Retinal pigment epithelial cell (primary cell): ENCODE measurements around the gene PDIA6.
"Not testable (repeated sequence)": the region's sequence is repeated elsewhere in the genome, so short reads cannot be mapped to it uniquely, and the experiment has no call there.

Experiments used
- DNase-seq: peaks from one replicate; pipeline ENCODE4 v3.0.0-alpha.2; 2010; ENCODE audit warnings: low read depth
- H3K4me3 ChIP-seq: 2 replicates; pipeline ENCODE4 v1.5.1; 2011; ENCODE audit warnings: mild to moderate bottlenecking, low read length, control low read depth, moderate library complexity
- TF ChIP-seq, protein P1 (sequence below): conservative IDR thresholded peaks from 2 replicates; pipeline ENCODE4 v1.5.1; 2011; ENCODE audit warnings: low read depth, low read length, control low read depth, inconsistent platforms

PDIA6 gene

DNA sequence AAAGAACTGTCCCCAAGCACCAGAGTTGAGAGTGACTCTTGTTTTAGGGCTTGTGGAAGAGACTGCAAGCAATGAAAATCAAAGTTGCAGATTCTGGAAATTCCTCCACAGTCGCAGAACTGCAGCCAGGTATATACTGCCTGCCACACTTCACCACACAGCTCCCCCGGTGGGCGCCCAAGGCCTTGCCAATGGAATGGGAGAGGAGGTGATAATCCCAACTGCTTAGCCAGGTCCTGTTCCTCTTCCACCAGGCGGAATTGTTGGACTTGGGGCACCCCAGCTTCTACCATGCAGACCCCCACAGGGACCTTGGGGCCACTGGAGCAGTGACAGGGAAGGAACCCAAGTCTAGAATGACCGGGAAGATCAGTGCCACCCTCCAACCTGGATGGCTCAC lies 4.8 kb upstream of the PDIA6 start:
- DNase-seq: no peak
- TF ChIP-seq, protein P1, sequence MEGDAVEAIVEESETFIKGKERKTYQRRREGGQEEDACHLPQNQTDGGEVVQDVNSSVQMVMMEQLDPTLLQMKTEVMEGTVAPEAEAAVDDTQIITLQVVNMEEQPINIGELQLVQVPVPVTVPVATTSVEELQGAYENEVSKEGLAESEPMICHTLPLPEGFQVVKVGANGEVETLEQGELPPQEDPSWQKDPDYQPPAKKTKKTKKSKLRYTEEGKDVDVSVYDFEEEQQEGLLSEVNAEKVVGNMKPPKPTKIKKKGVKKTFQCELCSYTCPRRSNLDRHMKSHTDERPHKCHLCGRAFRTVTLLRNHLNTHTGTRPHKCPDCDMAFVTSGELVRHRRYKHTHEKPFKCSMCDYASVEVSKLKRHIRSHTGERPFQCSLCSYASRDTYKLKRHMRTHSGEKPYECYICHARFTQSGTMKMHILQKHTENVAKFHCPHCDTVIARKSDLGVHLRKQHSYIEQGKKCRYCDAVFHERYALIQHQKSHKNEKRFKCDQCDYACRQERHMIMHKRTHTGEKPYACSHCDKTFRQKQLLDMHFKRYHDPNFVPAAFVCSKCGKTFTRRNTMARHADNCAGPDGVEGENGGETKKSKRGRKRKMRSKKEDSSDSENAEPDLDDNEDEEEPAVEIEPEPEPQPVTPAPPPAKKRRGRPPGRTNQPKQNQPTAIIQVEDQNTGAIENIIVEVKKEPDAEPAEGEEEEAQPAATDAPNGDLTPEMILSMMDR: peak; percentile 61
- H3K4me3 ChIP-seq: no peak overlapping the region

DNA sequence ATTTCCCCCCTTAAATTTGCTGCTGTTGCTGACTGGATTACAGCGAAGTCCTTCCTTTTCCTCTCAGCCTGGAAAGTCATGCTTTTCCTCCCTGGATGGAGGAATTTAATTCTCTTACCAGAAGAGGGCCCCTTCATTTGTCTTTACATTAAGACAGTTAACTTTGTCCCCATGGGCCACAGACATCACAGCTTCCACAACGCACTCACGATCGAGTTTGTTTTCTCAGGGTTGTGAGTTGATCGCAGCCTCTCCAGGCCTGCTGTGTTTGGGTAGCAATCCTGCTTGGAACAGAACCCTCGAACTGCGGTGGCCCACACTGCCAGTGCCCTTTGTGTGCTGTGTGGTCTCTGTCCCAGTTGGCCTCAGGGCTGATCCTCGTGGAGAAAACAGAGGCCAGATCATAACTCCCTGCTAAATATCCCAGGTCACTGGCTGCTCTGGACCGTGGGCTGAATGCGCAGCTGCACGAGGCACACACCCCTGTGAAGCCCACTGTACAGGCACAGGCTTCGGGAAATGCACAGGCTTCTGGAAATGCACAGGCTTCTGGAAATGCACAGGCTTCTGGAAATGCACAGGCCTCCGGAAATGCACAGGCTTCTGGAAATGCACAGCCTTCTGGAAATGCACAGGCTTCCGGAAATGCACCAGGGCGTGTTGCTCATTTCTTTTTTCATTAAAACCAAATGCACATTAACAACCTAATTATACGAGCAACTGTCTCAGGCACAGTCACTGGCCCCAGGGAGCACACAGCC lies 2.2 kb upstream of the PDIA6 start:
- TF ChIP-seq, protein P1: peak; percentile 10
- no peak overlapping the region for H3K4me3 ChIP-seq

DNA sequence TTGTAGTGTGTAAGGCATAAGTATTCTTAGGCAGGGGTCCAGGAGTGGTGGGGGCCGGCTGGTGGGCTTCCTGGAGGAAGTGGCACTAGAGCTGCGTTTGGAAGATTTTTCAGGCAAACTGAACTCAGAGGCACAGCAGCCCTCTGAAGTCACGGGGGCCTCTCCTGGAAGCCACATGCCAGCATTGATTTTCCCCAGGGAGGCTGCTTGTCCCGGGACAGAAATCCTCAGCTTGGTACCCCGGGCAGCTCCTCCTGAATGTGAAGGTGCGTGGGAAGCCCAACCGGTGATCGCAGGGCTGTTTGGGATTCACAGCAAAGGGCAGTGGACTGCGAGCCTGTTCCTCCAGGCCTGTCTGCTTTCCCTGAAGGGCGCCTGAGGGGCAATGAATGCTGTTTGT lies 1.6 kb upstream of the PDIA6 start:
- TF ChIP-seq, protein P1: no peak
- DNase-seq: no peak
- H3K4me3 ChIP-seq: no peak overlapping the region

More for the DNA sequence above, 2.2 kb upstream of the PDIA6 start:
- DNase-seq: no peak

DNA sequence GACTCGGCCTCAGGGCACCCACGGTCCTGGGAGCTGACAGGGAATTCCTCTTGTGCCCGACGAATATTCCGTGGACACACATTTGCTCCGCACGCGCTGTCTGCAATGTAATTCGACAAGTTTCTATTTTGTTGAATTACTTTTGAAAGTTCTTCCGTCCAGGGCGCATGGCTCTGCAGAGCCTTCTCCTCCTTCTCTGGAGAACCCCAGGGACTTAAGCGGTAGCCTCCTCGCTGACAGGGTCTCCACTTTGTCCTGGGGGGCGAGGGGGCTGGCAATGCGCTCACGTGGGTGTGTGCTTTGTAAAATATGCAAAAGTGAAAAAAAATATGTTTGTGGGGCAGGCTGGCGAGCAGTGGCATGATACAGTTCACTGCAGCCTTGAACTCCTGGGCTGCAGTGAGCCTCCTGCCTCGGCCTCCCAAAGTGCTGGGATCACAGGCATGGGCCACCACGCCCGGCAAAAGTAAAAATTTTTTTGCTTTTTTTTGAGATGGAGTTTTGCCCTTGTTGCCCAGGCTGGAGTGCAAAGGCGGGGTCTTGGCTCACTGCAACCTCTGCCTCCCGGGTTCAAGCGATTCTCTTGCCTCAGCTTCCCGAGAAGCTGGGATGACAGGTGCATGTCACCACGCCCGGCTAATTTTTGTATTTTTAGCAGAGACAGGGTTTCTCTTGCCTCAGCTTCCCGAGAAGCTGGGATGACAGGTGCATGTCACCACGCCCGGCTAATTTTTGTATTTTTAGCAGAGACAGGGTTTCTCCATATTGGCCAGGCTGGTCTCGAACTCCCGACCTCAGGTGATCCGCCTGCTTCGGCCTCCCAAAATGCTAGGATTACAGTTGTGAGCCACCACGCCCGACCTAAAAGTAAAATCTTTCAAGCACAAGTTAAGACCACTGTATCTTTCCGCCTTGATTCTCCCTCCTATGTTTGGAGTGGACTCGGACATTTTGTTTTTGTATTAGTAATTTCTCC lies 866 bp upstream of the PDIA6 start:
- not testable (repeated sequence) for DNase-seq
- peak overlapping the region; percentile 61 for H3K4me3 ChIP-seq

DNA sequence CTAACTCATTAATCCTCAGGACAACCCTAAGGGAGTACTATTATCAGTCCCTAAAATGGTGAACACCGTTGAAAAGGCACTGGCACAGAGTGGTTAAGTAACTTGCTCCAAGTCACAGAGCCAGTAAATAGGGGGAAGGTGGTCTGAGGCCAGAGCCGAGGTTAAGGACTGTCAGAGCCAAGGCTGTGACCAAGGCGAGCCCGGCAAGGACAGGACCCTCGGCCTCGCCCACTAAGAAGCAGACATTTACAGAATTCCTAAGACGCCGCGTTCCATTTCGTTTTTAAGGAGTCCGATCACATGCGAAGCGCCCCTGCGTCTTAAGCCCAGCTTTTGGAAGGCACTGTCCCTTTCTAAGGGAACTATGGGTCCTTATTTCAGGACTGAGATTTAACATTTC lies 1.1 kb downstream of the PDIA6 start:
- DNase-seq: no peak
- H3K4me3 ChIP-seq: peak overlapping the region; percentile 77
- TF ChIP-seq, protein P1: no peak

DNA sequence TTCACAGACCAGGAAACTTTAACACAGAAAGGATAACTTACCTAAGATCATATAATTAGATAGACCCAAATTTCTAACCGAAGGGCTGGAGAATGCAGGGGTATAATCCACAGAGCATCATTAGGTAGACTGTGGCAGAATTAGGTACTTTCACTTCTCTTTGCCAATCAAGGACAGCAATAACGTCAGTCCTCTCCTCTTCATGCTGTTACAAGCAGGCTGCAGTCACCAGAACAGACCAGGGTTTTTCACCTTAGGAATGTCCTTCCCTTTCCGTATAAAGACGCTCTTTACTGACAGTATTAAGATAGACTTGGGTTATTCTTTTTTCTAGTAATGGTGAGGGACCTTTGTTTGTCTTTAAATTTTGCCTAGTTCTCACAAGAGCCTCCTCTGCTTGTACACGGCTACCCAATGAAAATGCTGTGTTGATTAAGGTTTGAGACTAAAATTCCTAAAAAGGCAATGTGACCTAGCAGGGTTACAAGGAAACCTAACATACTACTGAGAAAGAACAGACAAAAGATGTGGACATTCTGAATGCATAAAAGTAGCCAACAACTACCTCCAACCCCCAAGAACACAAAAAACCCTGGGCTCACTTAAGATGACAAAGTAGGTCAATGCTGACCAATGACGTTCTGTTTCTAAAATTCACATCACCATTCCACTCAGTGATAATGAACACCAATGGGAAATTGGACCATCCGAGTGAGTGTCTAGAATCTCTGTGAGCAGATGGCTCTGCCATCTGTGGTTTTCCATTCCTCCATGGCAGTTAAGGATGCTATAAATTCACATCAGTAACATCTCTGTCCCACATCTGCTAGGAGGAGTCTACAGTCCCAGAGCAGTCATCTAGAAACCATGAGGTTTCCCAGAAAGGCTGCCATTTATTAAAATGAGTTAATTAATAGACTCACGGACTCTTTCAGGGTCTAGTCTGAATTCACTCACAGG lies 2.1 kb downstream of the PDIA6 start:
- DNase-seq: no peak
- H3K4me3 ChIP-seq: peak overlapping the region; percentile 77
- TF ChIP-seq, protein P1: no peak

DNA sequence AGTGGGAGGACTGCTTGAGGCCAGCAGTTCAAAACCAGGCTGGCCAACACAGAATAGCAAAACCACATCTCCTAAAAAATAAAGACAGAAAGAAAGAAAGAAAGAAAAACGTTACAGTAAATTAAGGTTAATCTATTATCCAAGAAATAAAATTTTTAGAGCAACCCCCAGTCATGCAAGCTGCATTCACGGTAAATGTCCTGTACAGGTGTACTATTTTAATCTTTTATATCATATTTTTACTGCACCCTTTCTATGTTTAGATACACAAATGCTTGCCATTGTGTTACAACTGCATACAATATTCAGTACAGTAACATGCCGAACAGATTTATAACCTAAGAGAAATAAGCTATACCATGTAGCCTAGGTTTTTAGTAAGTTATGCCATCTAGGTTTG lies 6.0 kb downstream of the PDIA6 start:
- DNase-seq: no peak
- TF ChIP-seq, protein P1: no peak
- no peak overlapping the region for H3K4me3 ChIP-seq

DNA sequence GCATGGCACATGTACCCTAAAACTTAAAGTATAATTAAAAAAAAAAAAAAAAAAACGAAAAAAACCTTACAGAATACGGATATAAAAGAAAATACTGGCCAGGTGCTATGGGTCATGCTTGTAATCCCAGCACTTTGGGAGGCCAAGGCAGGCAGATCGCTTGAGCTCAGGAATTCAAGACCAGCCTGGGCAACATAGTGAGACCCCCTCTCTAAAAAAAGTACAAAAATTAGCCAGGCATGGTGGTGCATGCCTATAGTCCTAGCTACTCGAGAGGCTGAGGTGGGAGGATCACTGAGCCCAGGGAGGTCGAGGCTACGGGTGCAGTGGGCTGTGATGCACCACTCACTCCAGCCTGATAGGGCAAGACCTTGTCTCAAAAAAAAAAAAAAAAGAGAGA lies 6.6 kb downstream of the PDIA6 start:
- DNase-seq, H3K4me3 ChIP-seq: not testable (repeated sequence)
